GM12878 (cell line): ENCODE measurements around the gene ETV3L. TPM values are rescaled to one million over a fixed set of nuclear protein-coding genes. Genes with fewer than 3 reads are reported as not detected.

Source experiments
- ATAC-seq: fragments of 200-7000 bp; cut with Tn5 transposase; 3 replicates; pipeline ENCODE4 v1.9.1; 2020; ENCODE audit warnings: mild to moderate bottlenecking, moderate library complexity
- BruUV-seq: library from RNA; stranded (reverse); fragments of 400-500 nt; replicated peaks from 2 replicates; lab custom pipeline; 2021; lab: Mats Ljungman, UMichigan
- CTCF ChIA-PET: fragments of 300-600 bp; sonication (Branson Sonifier 250); formaldehyde crosslinking; extraction: SDS; loops from one replicate; lab custom pipeline; 2021; ENCODE audit warnings: inconsistent platforms; lab: Yijun Ruan, JAX
- POLR2A ChIA-PET: fragments of 350-600 bp; formaldehyde crosslinking; extraction: SDS; loops from one replicate; lab custom pipeline; 2021; ENCODE audit warnings: inconsistent platforms; lab: Charles Lee
- RAD21 ChIA-PET: fragments of 300-600 bp; sonication (Branson Sonifier 250); formaldehyde crosslinking; loops from one replicate; lab custom pipeline; 2023; ENCODE audit warnings: antibody characterized with exemption; ENCODE audit not compliant: unreplicated experiment; lab: Charles Lee
- SMC1A ChIA-PET: fragments of 300-600 bp; sonication (Branson Sonifier 250); formaldehyde crosslinking; loops from one replicate; lab custom pipeline; 2023; ENCODE audit not compliant: unreplicated experiment, uncharacterized antibody; lab: Charles Lee
- DNase-seq: peaks from one replicate; pipeline ENCODE4 v3.0.0-alpha.2; 2011; ENCODE audit warnings: low read depth, low spot score
- FAIRE-seq: peaks from 3 replicates; lab custom pipeline; 2011; peaks lifted over from hg19 to GRCh38; lab: Jason Lieb, UNC
- H2AFZ ChIP-seq: 2 replicates; pipeline ENCODE4 v1.6.0; 2011; ENCODE audit warnings: low read depth, low read length, control low read depth; ENCODE audit not compliant: control insufficient read depth
- H3K27ac ChIP-seq: 2 replicates; pipeline ENCODE4 v1.5.1; 2011; ENCODE audit warnings: control low read depth; ENCODE audit not compliant: control insufficient read depth, insufficient read depth
- H3K27me3 ChIP-seq, 2 experiments: replicated peaks in 1 of 2; 2 replicates each; pipeline versions ENCODE4 v1.6.0 to v1.6.1; 2011; ENCODE audit warnings: low read length in 1 of 2; ENCODE audit not compliant: control insufficient read depth in 2 of 2, insufficient read depth in 2 of 2
- H3K36me3 ChIP-seq, 2 experiments: 2 replicates each; pipeline ENCODE4 v1.5.1; 2011; ENCODE audit warnings: low read length in 1 of 2; ENCODE audit not compliant: control insufficient read depth in 2 of 2, insufficient read depth in 2 of 2
- H3K4me1 ChIP-seq: 2 replicates; pipeline ENCODE4 v1.6.1; 2011; ENCODE audit warnings: mild to moderate bottlenecking, low read length, moderate library complexity, mixed read lengths; ENCODE audit not compliant: control insufficient read depth, insufficient read depth
- H3K4me2 ChIP-seq: 2 replicates; pipeline ENCODE4 v1.6.0; 2011; ENCODE audit warnings: control low read depth; ENCODE audit not compliant: control insufficient read depth, insufficient read depth
- H3K4me3 ChIP-seq: fragments of 200-600 bp; sonication (generic); 2 replicates; pipeline ENCODE4 v1.5.1; 2016
- H3K79me2 ChIP-seq: 2 replicates; pipeline ENCODE4 v1.6.0; 2011; ENCODE audit warnings: low read length; ENCODE audit not compliant: control insufficient read depth, insufficient read depth
- H3K9ac ChIP-seq: 2 replicates; pipeline ENCODE4 v1.8.0; 2011; ENCODE audit warnings: low read length, control low read depth, mixed read lengths; ENCODE audit not compliant: control insufficient read depth, insufficient read depth
- H3K9me3 ChIP-seq: replicated peaks from 3 replicates; pipeline ENCODE4 v1.5.1; 2011; ENCODE audit warnings: mild to moderate bottlenecking, low read length; ENCODE audit not compliant: control insufficient read depth, insufficient read depth
- H4K20me1 ChIP-seq: 2 replicates; pipeline ENCODE4 v1.6.0; 2011; ENCODE audit not compliant: control insufficient read depth, insufficient read depth
- GABPA ChIP-seq: IDR thresholded peaks from 2 replicates; pipeline ENCODE4 v1.6.1; 2014; ENCODE audit warnings: antibody characterized with exemption, low read depth, mild to moderate bottlenecking, inconsistent platforms
- JUNB ChIP-seq: IDR thresholded peaks from 2 replicates; pipeline ENCODE4 v1.6.1; 2016; ENCODE audit warnings: antibody characterized with exemption, mild to moderate bottlenecking
- RAD21 ChIP-seq: IDR thresholded peaks from 2 replicates; pipeline ENCODE4 v1.6.1; 2011; ENCODE audit warnings: mild to moderate bottlenecking, low read depth, low read length, moderate library complexity; ENCODE audit not compliant: insufficient read depth
- RFX5 ChIP-seq: IDR thresholded peaks from 2 replicates; pipeline ENCODE4 v1.6.1; 2011; ENCODE audit warnings: low read depth, low read length, improper control_type of control experiment
- TAF1 ChIP-seq: IDR thresholded peaks from 2 replicates; pipeline ENCODE4 v1.6.1; 2011; ENCODE audit warnings: mild to moderate bottlenecking, low read depth, low read length, borderline replicate concordance
- YBX1 ChIP-seq: fragments of 450-650 bp; IDR thresholded peaks from 2 replicates; pipeline ENCODE4 v1.6.1; 2016; ENCODE audit warnings: antibody characterized with exemption
- ZNF384 ChIP-seq: IDR thresholded peaks from 2 replicates; pipeline ENCODE4 v1.6.1; 2012; ENCODE audit warnings: low read depth, mild to moderate bottlenecking, low read length, improper control_type of control experiment, borderline replicate concordance
- WGBS: methylation state at CpG from one replicate; pipeline ENCODE4 v1.1.6; 2016; ENCODE audit warnings: low lambda C conversion rate; ENCODE audit not compliant: insufficient replicate concordance, insufficient coverage; ENCODE audit errors: missing lambda C conversion rate; 5-methylcytosine and 5-hydroxymethylcytosine counted together
- in situ Hi-C: fragments of 300-500 bp; cut with MboI; formaldehyde crosslinking; loops from 9 replicates; pipeline ENCODE4 v1.14.3; 2018; ENCODE audit warnings: mixed read lengths
- intact Hi-C: fragments of 100-400 bp; cut with micrococcal nuclease; formaldehyde crosslinking; loops from one replicate; pipeline ENCODE4 v1.14.2; 2022; ENCODE audit not compliant: unreplicated experiment
- polyA plus RNA-seq, 11 experiments: library from polyadenylated mRNA; depleted of rRNA in 4 of 11; unstranded in 6 of 11; stranded (reverse) in 5 of 11; fragments of >200 nt; fragmentation: Nextera tagmentation in 4 of 11; fragmentation: Illumina TruSeq in 1 of 11; extraction: Ambion mirVana in 4 of 11; extraction: Trizol in 1 of 11; gene quantifications; 1 replicate in 1 of 11; 2 replicates in 10 of 11; pipeline versions ENCODE4 v1.2.1 to v1.2.3, GENCODE V29; 2011 to 2016; ENCODE audit warnings: inconsistent platforms in 2 of 11, missing spikeins in 2 of 11, low read depth in 1 of 11
- total RNA-seq, 4 experiments: library from RNA; depleted of rRNA in 3 of 4; stranded (reverse); fragments of >200 nt in 3 of 4; fragmentation: Illumina TruSeq in 1 of 4; extraction: Trizol in 1 of 4; gene quantifications; 2 replicates each; pipeline versions ENCODE4 v1.2.1 to v1.2.3, GENCODE V29; 2013 to 2021

Gene ETV3L
- total and polyA plus RNA-seq, 10 of the 15 experiments (the other 5 are each of a cell fraction or from before 2014, with no cell fraction given): 0.03 to 1.3 (median 0.44) TPM

DNA sequence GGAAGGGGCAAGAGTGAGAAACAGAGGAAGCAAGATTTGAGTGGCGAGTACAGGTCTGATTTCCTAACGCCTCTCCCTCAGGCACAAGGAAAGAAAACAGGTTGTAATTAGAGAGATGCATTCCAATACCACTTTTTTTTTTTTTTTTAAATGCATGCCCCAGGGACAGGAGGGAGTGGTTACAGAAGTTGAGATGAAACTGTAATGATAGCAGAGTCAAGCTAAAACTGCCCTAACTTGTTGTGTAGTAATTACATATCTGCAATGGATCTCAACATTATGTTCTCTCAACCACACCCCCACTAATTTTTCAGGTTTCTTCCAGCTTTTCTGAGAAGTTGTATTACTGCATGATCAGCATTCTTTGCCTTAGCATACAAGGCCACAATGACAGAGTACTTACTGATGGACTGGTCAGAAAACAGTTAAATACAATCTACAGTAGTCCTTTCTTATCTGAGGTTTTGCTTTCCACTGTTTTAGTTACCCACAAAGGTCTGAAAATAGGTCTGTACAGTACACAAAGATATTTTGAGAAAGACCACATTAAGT lies 33.1 kb upstream of the ETV3L start:
- intact Hi-C loops: no loop called here
- ATAC-seq: no peak
- in situ Hi-C loops: no loop called here
- Histone ChIP-seq H3K4me2 (no peak overlapping the region), H3K4me1 (0 out of 2 replicates have a peak, but pooled peaks cover 4% of the 10 kb centered on the region), H4K20me1 (no peaks in the 10 kb centered on the region; the same call in 1 of the 2 replicates), H3K9ac (no peak overlapping the region), H3K79me2 (peaks cover 25% of the 10 kb centered on the region)
- FAIRE-seq: no peak
- no TSS peak for BruUV-seq
- ChIA-PET CTCF (interaction anchor here (1.9 to 5.3 kb wide), 3 partner anchors 24 to 44 kb away, joined by 6 to 74 read pairs (median 60); no protein-coding TSS in a partner anchor), SMC1A (interaction anchor here (1.0 to 8.3 kb wide), 5 partner anchors 10 to 42 kb away, joined by 3 to 65 read pairs (median 17); no protein-coding TSS in a partner anchor), RAD21 (interaction anchor here (0.9 to 4.6 kb wide), 4 partner anchors 22 to 42 kb away, joined by 3 to 34 read pairs (median 4); no protein-coding TSS in a partner anchor)
- no peak for DNase-seq
- TF ChIP-seq GABPA (no peak), RAD21 (no peak), YBX1 (no peak), TAF1 (no peak), RFX5 (no peak), JUNB (no peak), ZNF384 (no peak)
- TF ChIP-seq, all 136 proteins: peak for 0
- Histone ChIP-seq H3K4me3 (no peak overlapping the region), H3K27me3 (no peaks in the 10 kb centered on the region), H2AFZ (no peak overlapping the region), H3K27ac (no peak overlapping the region), H3K36me3 (peaks cover 4 to 17% of the 10 kb centered on the region in 2 experiments), H3K9me3 (no peaks in the 10 kb centered on the region)
- 100% methylated on average over 2 of the region's 2 CpGs for WGBS
- POLR2A ChIA-PET: interaction anchor here (0.7 to 1.0 kb wide), 2 partner anchors 22 to 186 kb away, joined by 3 to 4 read pairs; no protein-coding TSS in a partner anchor
